H1 (cell line): ENCODE data around the gene NFKB1. TPM values are rescaled to one million over a fixed set of nuclear protein-coding genes. Genes with fewer than 3 reads are reported as not detected.

Experiments
- CTCF ChIA-PET: fragments of 300-600 bp; sonication (Branson Sonifier 250); formaldehyde crosslinking; loops from one replicate; lab custom pipeline; 2021; ENCODE audit not compliant: partially characterized antibody; lab: Charles Lee
- POLR2A ChIA-PET: fragments of 300-600 bp; sonication (Branson Sonifier 250); formaldehyde crosslinking; loops from one replicate; lab custom pipeline; 2021; ENCODE audit warnings: inconsistent platforms; ENCODE audit not compliant: partially characterized antibody; lab: Charles Lee
- DNase-seq, 2 experiments: peaks; one replicate each; pipeline versions ENCODE4 v3.0.0 to v3.0.0-alpha.2; 2010 to 2022; ENCODE audit warnings: low spot score in 2 of 2, low read depth in 1 of 2, mixed read lengths in 1 of 2
- FAIRE-seq: peaks from 2 replicates; lab custom pipeline; 2011; peaks lifted over from hg19 to GRCh38; lab: Jason Lieb, UNC
- H2AFZ ChIP-seq: 2 replicates; pipeline ENCODE4 v1.8.1; 2012; ENCODE audit warnings: low read length, inconsistent platforms
- H2AK5ac ChIP-seq: 2 replicates; pipeline ENCODE4 v1.6.1; 2013; ENCODE audit warnings: low read depth, low read length
- H2BK120ac ChIP-seq: replicated peaks from 2 replicates; pipeline ENCODE3; 2013; ENCODE audit warnings: low read depth, low read length, inconsistent platforms
- H2BK12ac ChIP-seq: 2 replicates; pipeline ENCODE4 v1.6.1; 2013; ENCODE audit warnings: low read depth, low read length
- H2BK15ac ChIP-seq: 2 replicates; pipeline ENCODE4 v1.6.1; 2013; ENCODE audit warnings: low read length
- H2BK20ac ChIP-seq: 2 replicates; pipeline ENCODE4 v1.6.1; 2013; ENCODE audit warnings: low read length
- H2BK5ac ChIP-seq: 2 replicates; pipeline ENCODE4 v1.6.1; 2013; ENCODE audit warnings: low read depth, low read length
- H3K14ac ChIP-seq: 2 replicates; pipeline ENCODE4 v1.6.1; 2013; ENCODE audit warnings: inconsistent platforms; ENCODE audit not compliant: insufficient read length
- H3K18ac ChIP-seq: 2 replicates; pipeline ENCODE4 v1.6.1; 2013; ENCODE audit warnings: low read length; ENCODE audit errors: extremely low read depth
- H3K23ac ChIP-seq: 2 replicates; pipeline ENCODE4 v1.6.1; 2013; ENCODE audit warnings: inconsistent platforms; ENCODE audit not compliant: insufficient read length
- H3K23me2 ChIP-seq: 2 replicates; pipeline ENCODE4 v1.6.1; 2013; ENCODE audit warnings: low read depth, low read length
- H3K27ac ChIP-seq: 2 replicates; pipeline ENCODE4 v1.6.1; 2011; ENCODE audit warnings: low read depth, low read length, inconsistent platforms
- H3K27me3 ChIP-seq, 4 experiments: replicated peaks in 1 of 4; 1 replicate in 1 of 4; 2 replicates in 3 of 4; pipeline versions ENCODE4 v1.6.1 to v1.8.1; 2011 to 2013; ENCODE audit warnings: low read length in 3 of 4, mild to moderate bottlenecking in 3 of 4, inconsistent platforms in 2 of 4, mixed read lengths in 2 of 4, moderate library complexity in 1 of 4; ENCODE audit not compliant: control insufficient read depth in 3 of 4, insufficient read depth in 3 of 4; ENCODE audit errors: extremely low read depth in 1 of 4
- H3K36me3 ChIP-seq, 4 experiments: 2 replicates each; pipeline versions ENCODE4 v1.6.1 to v1.8.1; 2011 to 2013; ENCODE audit warnings: mild to moderate bottlenecking in 4 of 4, low read length in 3 of 4, moderate library complexity in 2 of 4, control low read depth in 1 of 4, inconsistent platforms in 1 of 4; ENCODE audit not compliant: insufficient read depth in 4 of 4, control insufficient read depth in 2 of 4
- H3K4ac ChIP-seq: replicated peaks from 2 replicates; pipeline ENCODE3; 2013; ENCODE audit warnings: low read length, low read depth, mixed read lengths, inconsistent platforms; ENCODE audit not compliant: insufficient read length
- H3K4me1 ChIP-seq, 4 experiments: replicated peaks in 1 of 4; 1 replicate in 1 of 4; 2 replicates in 3 of 4; pipeline versions ENCODE4 v1.6.1 to v1.8.1; 2011 to 2013; ENCODE audit warnings: low read length in 3 of 4, inconsistent platforms in 2 of 4, mixed read lengths in 1 of 4; ENCODE audit not compliant: insufficient read depth in 4 of 4, control insufficient read depth in 3 of 4
- H3K4me2 ChIP-seq, 2 experiments: 2 replicates each; pipeline versions ENCODE4 v1.6.1 to v1.8.1; 2011 to 2013; ENCODE audit warnings: low read depth in 2 of 2, low read length in 2 of 2, control low read depth in 1 of 2, inconsistent platforms in 1 of 2, mild to moderate bottlenecking in 1 of 2; ENCODE audit not compliant: insufficient read depth in 1 of 2
- H3K4me3 ChIP-seq, 4 experiments: fragments of 200-600, 300-600 bp in 1 of 4; sonication (generic), shearing (Covaris generic), sonication (Bioruptor Twin) in 1 of 4; 2 replicates each; pipeline versions ENCODE4 v1.5.1 to v1.8.1; 2011 to 2016; ENCODE audit warnings: low read length in 4 of 4, low read depth in 3 of 4, control low read depth in 2 of 4, inconsistent platforms in 2 of 4, mild to moderate bottlenecking in 2 of 4, mixed read lengths in 1 of 4, moderate library complexity in 1 of 4; ENCODE audit not compliant: insufficient read depth in 2 of 4; ENCODE audit errors: extremely low read depth in 1 of 4
- H3K56ac ChIP-seq: replicated peaks from 2 replicates; pipeline ENCODE3; 2013; ENCODE audit warnings: low read depth, mild to moderate bottlenecking, mixed read lengths, low read length, inconsistent platforms; ENCODE audit not compliant: insufficient read length
- H3K79me1 ChIP-seq: 2 replicates; pipeline ENCODE4 v1.6.1; 2013; ENCODE audit warnings: low read depth, low read length, control low read depth
- H3K79me2 ChIP-seq, 2 experiments: 2 replicates each; pipeline versions ENCODE4 v1.6.1 to v1.8.1; 2012 to 2013; ENCODE audit warnings: low read length in 2 of 2, mild to moderate bottlenecking in 2 of 2, inconsistent platforms in 1 of 2; ENCODE audit not compliant: insufficient read depth in 2 of 2, control insufficient read depth in 1 of 2
- H3K9ac ChIP-seq, 4 experiments: replicated peaks in 1 of 4; 1 replicate in 1 of 4; 2 replicates in 3 of 4; pipeline versions ENCODE4 v1.6.1 to v1.8.1; 2011 to 2013; ENCODE audit warnings: low read depth in 3 of 4, low read length in 3 of 4, control low read depth in 2 of 4, mild to moderate bottlenecking in 2 of 4, moderate library complexity in 2 of 4, inconsistent platforms in 1 of 4; ENCODE audit errors: extremely low read depth in 1 of 4
- H3K9me3 ChIP-seq, 2 experiments: 2 replicates each; pipeline versions ENCODE4 v1.6.1 to v1.8.1; 2012 to 2013; ENCODE audit warnings: mild to moderate bottlenecking in 2 of 2, moderate library complexity in 2 of 2, control low read depth in 1 of 2, inconsistent platforms in 1 of 2, low read depth in 1 of 2, low read length in 1 of 2, mixed read lengths in 1 of 2; ENCODE audit not compliant: insufficient read depth in 2 of 2
- H4K20me1 ChIP-seq, 2 experiments: replicated peaks in 1 of 2; 2 replicates each; pipeline versions ENCODE3 to v1.8.1; 2011 to 2013; ENCODE audit warnings: inconsistent platforms in 2 of 2, low read length in 2 of 2, mild to moderate bottlenecking in 1 of 2; ENCODE audit not compliant: insufficient read depth in 2 of 2, control insufficient read depth in 1 of 2
- H4K5ac ChIP-seq: 2 replicates; pipeline ENCODE4 v1.6.1; 2013; ENCODE audit warnings: low read length, low read depth, mixed read lengths, inconsistent platforms; ENCODE audit not compliant: insufficient read length
- H4K8ac ChIP-seq: 2 replicates; pipeline ENCODE4 v1.8.0; 2013; ENCODE audit warnings: mild to moderate bottlenecking, moderate library complexity, low read length, inconsistent platforms; ENCODE audit not compliant: insufficient read depth; ENCODE audit errors: extremely low read depth
- H4K91ac ChIP-seq: replicated peaks from 2 replicates; pipeline ENCODE3; 2013; ENCODE audit warnings: low read length, mixed read lengths, inconsistent platforms; ENCODE audit not compliant: insufficient read length
- BACH1 ChIP-seq: IDR thresholded peaks from 2 replicates; pipeline ENCODE4 v1.6.1; 2012; ENCODE audit warnings: low read length, improper control_type of control experiment
- CHD1 ChIP-seq: IDR thresholded peaks from 2 replicates; pipeline ENCODE4 v1.6.1; 2012; ENCODE audit warnings: low read depth, low read length, improper control_type of control experiment
- CHD2 ChIP-seq: IDR thresholded peaks from 2 replicates; pipeline ENCODE4 v1.6.1; 2012; ENCODE audit warnings: low read length, improper control_type of control experiment
- FOSL1 ChIP-seq: IDR thresholded peaks from 2 replicates; pipeline ENCODE4 v1.6.1; 2011; ENCODE audit warnings: mild to moderate bottlenecking, low read depth, low read length, moderate library complexity; ENCODE audit not compliant: insufficient read depth
- JUND ChIP-seq: IDR thresholded peaks from 2 replicates; pipeline ENCODE4 v1.6.1; 2011; ENCODE audit warnings: mild to moderate bottlenecking, improper control_type of control experiment, low read length
- KDM4A ChIP-seq: IDR thresholded peaks from one replicate; pipeline ENCODE4 v1.7.1; 2012; ENCODE audit warnings: low read depth, mild to moderate bottlenecking, moderate library complexity, low read length, inconsistent platforms; ENCODE audit not compliant: severe bottlenecking
- KDM5A ChIP-seq: fragments of 200-600 bp; IDR thresholded peaks from 2 replicates; pipeline ENCODE4 v1.7.1; 2012; ENCODE audit warnings: mild to moderate bottlenecking, low read length, inconsistent platforms, mixed read lengths
- NRF1 ChIP-seq: IDR thresholded peaks from 2 replicates; pipeline ENCODE4 v1.6.1; 2011; ENCODE audit warnings: mild to moderate bottlenecking, low read depth, low read length, improper control_type of control experiment
- POU5F1 ChIP-seq: IDR thresholded peaks from 2 replicates; pipeline ENCODE4 v1.6.1; 2011; ENCODE audit warnings: low read depth, mild to moderate bottlenecking, low read length, moderate library complexity
- RFX5 ChIP-seq: IDR thresholded peaks from 2 replicates; pipeline ENCODE4 v1.6.1; 2011; ENCODE audit warnings: low read depth, low read length, improper control_type of control experiment, borderline replicate concordance
- RNF2 ChIP-seq: fragments of 200-900, 300-1000 bp; sonication (generic); IDR thresholded peaks from 2 replicates; pipeline ENCODE4 v1.7.1; 2016; ENCODE audit warnings: borderline replicate concordance, low read depth, mild to moderate bottlenecking, antibody characterized with exemption, low read length; ENCODE audit not compliant: poor library complexity, severe bottlenecking; ENCODE audit errors: missing control alignments
- RXRA ChIP-seq: IDR thresholded peaks from 2 replicates; pipeline ENCODE4 v1.6.1; 2011; ENCODE audit warnings: low read depth, mild to moderate bottlenecking, low read length, moderate library complexity; ENCODE audit not compliant: insufficient read depth
- SIX5 ChIP-seq: IDR thresholded peaks from 2 replicates; pipeline ENCODE4 v1.6.1; 2011; ENCODE audit warnings: mild to moderate bottlenecking, low read depth, low read length
- SP4 ChIP-seq: IDR thresholded peaks from 2 replicates; pipeline ENCODE4 v1.6.1; 2012; ENCODE audit warnings: low read length, inconsistent platforms
- SRF ChIP-seq: IDR thresholded peaks from 2 replicates; pipeline ENCODE4 v1.6.1; 2011; ENCODE audit warnings: mild to moderate bottlenecking, low read depth, low read length, moderate library complexity
- YY1 ChIP-seq: IDR thresholded peaks from 2 replicates; pipeline ENCODE4 v1.6.1; 2011; ENCODE audit warnings: low read depth, mild to moderate bottlenecking, low read length
- polyA plus RNA-seq, 7 experiments: library from polyadenylated mRNA; depleted of rRNA in 3 of 7; stranded (reverse) in 5 of 7; unstranded in 2 of 7; fragments of >200 nt in 5 of 7; fragments of 200-250 nt in 2 of 7; gene quantifications; 1 replicate in 5 of 7; 2 replicates in 1 of 7; 4 replicates in 1 of 7; pipeline versions ENCODE4 v1.2.1 to v1.2.3, GENCODE V29; 2011 to 2013; ENCODE audit warnings: missing spikeins in 2 of 7, mixed read lengths in 2 of 7
- total RNA-seq: library from RNA; stranded (reverse); fragmentation: NEBNext Ultra II Directional; extraction: Animal tissue kit (Norgen Biotek cat#: 25700); gene quantifications from 2 replicates; pipeline ENCODE4 v1.2.1, GENCODE V29; 2021
- TF ChIP-seq, protein P1 (sequence below): IDR thresholded peaks from 2 replicates; pipeline ENCODE4 v1.6.1; 2012; ENCODE audit warnings: inconsistent platforms

NFKB1 gene
- total and polyA plus RNA-seq, 2 of the 8 experiments (the other 6 are each of a cell fraction or from before 2014, with no cell fraction given): 2.9 to 6.8 TPM

DNA sequence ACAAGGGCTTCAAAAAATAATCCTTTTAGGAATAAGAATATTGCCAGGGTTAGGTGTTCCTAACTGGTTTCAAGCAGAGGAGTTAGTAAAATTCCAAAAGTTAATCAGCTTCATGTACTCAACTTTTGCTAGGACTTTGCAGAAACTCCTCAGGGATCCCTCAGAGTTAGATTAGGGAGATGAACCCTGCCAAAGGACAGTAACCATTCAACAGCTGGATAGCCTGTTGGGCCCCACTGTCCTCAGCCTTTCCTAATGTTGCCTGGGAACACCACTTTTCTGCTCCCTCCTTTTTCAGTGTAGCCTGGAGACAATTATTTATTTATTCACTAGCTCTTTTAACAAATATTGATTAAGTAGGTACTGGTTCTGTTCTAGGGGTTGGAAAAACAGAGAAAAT lies 53.8 kb downstream of the NFKB1 start:
- CTCF ChIA-PET: interaction anchor here (0.6 to 2.7 kb wide), 2 partner anchors 13 to 259 kb away, joined by 3 to 22 read pairs; no protein-coding TSS in a partner anchor
- DNase-seq: no peak
- H3K18ac ChIP-seq: no peak overlapping the region
- TF ChIP-seq JUND (no peak), BACH1 (no peak), POU5F1 (no peak), SP4 (no peak), RFX5 (no peak), SIX5 (no peak), YY1 (no peak), RNF2 (no peak), KDM4A (no peak), CHD2 (no peak), NRF1 (no peak), SRF (no peak), RXRA (no peak), FOSL1 (no peak), KDM5A (no peak), CHD1 (no peak)
- TF ChIP-seq, protein P1, sequence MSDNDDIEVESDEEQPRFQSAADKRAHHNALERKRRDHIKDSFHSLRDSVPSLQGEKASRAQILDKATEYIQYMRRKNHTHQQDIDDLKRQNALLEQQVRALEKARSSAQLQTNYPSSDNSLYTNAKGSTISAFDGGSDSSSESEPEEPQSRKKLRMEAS: no peak

More for the DNA sequence above, 53.8 kb downstream of the NFKB1 start:
- no peak for FAIRE-seq
- H2BK5ac ChIP-seq: no peak overlapping the region
- no peaks in the 10 kb centered on the region for H4K20me1 ChIP-seq
- H3K9me3 ChIP-seq: no peaks in the 10 kb centered on the region
- no peaks in the 10 kb centered on the region for H3K79me1 ChIP-seq
- no peak overlapping the region for H4K5ac ChIP-seq
- H2BK12ac ChIP-seq: no peak overlapping the region
- H3K23ac ChIP-seq: no peak overlapping the region
- H3K36me3 ChIP-seq: no peaks in the 10 kb centered on the region
- no peak overlapping the region for H2AFZ ChIP-seq
- no peak overlapping the region for H2BK15ac ChIP-seq
- no peaks in the 10 kb centered on the region for H3K4me1 ChIP-seq
- H2BK20ac ChIP-seq: no peak overlapping the region
- no peaks in the 10 kb centered on the region for H3K27me3 ChIP-seq
- H3K4me3 ChIP-seq: no peak overlapping the region
- H4K91ac ChIP-seq: no peak overlapping the region
- no peak overlapping the region for H3K14ac ChIP-seq
- no peak overlapping the region for H3K27ac ChIP-seq
- no peak overlapping the region for H4K8ac ChIP-seq
- no peak overlapping the region for H3K4me2 ChIP-seq
- H3K4ac ChIP-seq: no peak overlapping the region
- no peaks in the 10 kb centered on the region for H3K23me2 ChIP-seq
- H3K9ac ChIP-seq: no peak overlapping the region
- H3K79me2 ChIP-seq: no peaks in the 10 kb centered on the region
- no peak overlapping the region for H2BK120ac ChIP-seq
- POLR2A ChIA-PET: no interaction called here
- no peak overlapping the region for H3K56ac ChIP-seq
- no peak overlapping the region for H2AK5ac ChIP-seq
